Measurements from ENCODE around the gene CYP1A1.
"Not testable (repeated sequence)": the region's sequence is repeated elsewhere in the genome, so short reads cannot be mapped to it uniquely, and the experiment has no call there.

The CYP1A1 gene

GRCh38 chr15:74729372-74729771 is 4.0 kb upstream of the CYP1A1 start:
- not testable (repeated sequence) for H3K27ac Mint-ChIP-seq (ENCODE audit: low read depth); ATAC-seq (replicated peaks; ENCODE audit: extremely low read depth, poor library complexity, severe bottlenecking); H3K4me3 Mint-ChIP-seq; H3K9me3 Mint-ChIP-seq; H3K36me3 Mint-ChIP-seq (ENCODE audit: insufficient read depth); DNase-seq (ENCODE audit: low spot score in 2 of 2)
- Mint-ChIP-seq H3K4me1 (peaks cover 11% of the 10 kb centered on the region), H3K27me3 (peaks cover 58% of the 10 kb centered on the region)

GRCh38 chr15:74728699-74729098 is 3.4 kb upstream of the CYP1A1 start:
- Mint-ChIP-seq H3K27me3 (peaks cover 52% of the 10 kb centered on the region), H3K4me1 (peaks cover 11% of the 10 kb centered on the region)

GRCh38 chr15:74727727-74728126 is 2.4 kb upstream of the CYP1A1 start:
- Mint-ChIP-seq H3K36me3 (ENCODE audit: insufficient read depth) (peaks cover 5% of the 10 kb centered on the region), H3K4me3 (no peak overlapping the region), H3K27ac (ENCODE audit: low read depth) (no peak overlapping the region), H3K4me1 (peaks cover 11% of the 10 kb centered on the region), H3K27me3 (peaks cover 42% of the 10 kb centered on the region), H3K9me3 (no peaks in the 10 kb centered on the region)
- no peak for ATAC-seq (replicated peaks; ENCODE audit: extremely low read depth, poor library complexity, severe bottlenecking)
- DNase-seq (ENCODE audit: low spot score in 2 of 2), result no peak

More at GRCh38 chr15:74728699-74729098, 3.4 kb upstream of the CYP1A1 start:
- DNase-seq (ENCODE audit: low spot score in 2 of 2); H3K9me3 Mint-ChIP-seq; ATAC-seq (replicated peaks; ENCODE audit: extremely low read depth, poor library complexity, severe bottlenecking); H3K27ac Mint-ChIP-seq (ENCODE audit: low read depth); H3K36me3 Mint-ChIP-seq (ENCODE audit: insufficient read depth); H3K4me3 Mint-ChIP-seq: not testable (repeated sequence)

GRCh38 chr15:74726774-74727164 is 1.4 kb upstream of the CYP1A1 start:
- Mint-ChIP-seq H3K27ac (ENCODE audit: low read depth) (no peak overlapping the region), H3K36me3 (ENCODE audit: insufficient read depth) (peaks cover 5% of the 10 kb centered on the region), H3K4me1 (peaks cover 11% of the 10 kb centered on the region), H3K4me3 (peak overlapping the region; percentile 79), H3K9me3 (no peaks in the 10 kb centered on the region), H3K27me3 (peaks cover 36% of the 10 kb centered on the region)
- no peak for ATAC-seq (replicated peaks; ENCODE audit: extremely low read depth, poor library complexity, severe bottlenecking)
- DNase-seq (ENCODE audit: low spot score in 2 of 2), result no peak

GRCh38 chr15:74725845-74726773 is 781 bp upstream of the CYP1A1 start:
- peaks cover 5% of the 10 kb centered on the region for H3K36me3 Mint-ChIP-seq (ENCODE audit: insufficient read depth)
- H3K27ac Mint-ChIP-seq (ENCODE audit: low read depth), result no peak overlapping the region
- peaks cover 30% of the 10 kb centered on the region for H3K27me3 Mint-ChIP-seq
- no peaks in the 10 kb centered on the region for H3K9me3 Mint-ChIP-seq
- peak; percentile 73 for ATAC-seq (replicated peaks; ENCODE audit: extremely low read depth, poor library complexity, severe bottlenecking)
- DNase-seq (ENCODE audit: low spot score in 2 of 2), result peak in 1 of 2 donors; percentile 23
- H3K4me1 Mint-ChIP-seq, result peaks cover 11% of the 10 kb centered on the region
- peak overlapping the region; percentile 79 for H3K4me3 Mint-ChIP-seq

- H3K27ac Mint-ChIP-seq (ENCODE audit: low read depth), result no peak overlapping the region
- ATAC-seq (replicated peaks; ENCODE audit: extremely low read depth, poor library complexity, severe bottlenecking) (no peak), DNase-seq (ENCODE audit: low spot score in 2 of 2) (no peak)
- peaks cover 5% of the 10 kb centered on the region for H3K36me3 Mint-ChIP-seq (ENCODE audit: insufficient read depth)
- H3K4me3 Mint-ChIP-seq, result peak overlapping the region; percentile 79
- peaks cover 16% of the 10 kb centered on the region for H3K27me3 Mint-ChIP-seq
- H3K9me3 Mint-ChIP-seq, result no peaks in the 10 kb centered on the region
- H3K4me1 Mint-ChIP-seq, result peaks cover 11% of the 10 kb centered on the region
Measured at GRCh38 chr15:74724570-74725224, 631 bp downstream of the CYP1A1 start.

GRCh38 chr15:74723754-74724334 is 1.5 kb downstream of the CYP1A1 start:
- Mint-ChIP-seq H3K4me3 (peak overlapping the region; percentile 79), H3K27ac (ENCODE audit: low read depth) (no peak overlapping the region), H3K36me3 (ENCODE audit: insufficient read depth) (peaks cover 5% of the 10 kb centered on the region), H3K4me1 (peaks cover 11% of the 10 kb centered on the region), H3K9me3 (no peaks in the 10 kb centered on the region), H3K27me3 (peaks cover 14% of the 10 kb centered on the region)
- ATAC-seq (replicated peaks; ENCODE audit: extremely low read depth, poor library complexity, severe bottlenecking) (peak; percentile 26), DNase-seq (ENCODE audit: low spot score in 2 of 2) (no peak)

GRCh38 chr15:74723187-74723586 is 2.1 kb downstream of the CYP1A1 start:
- Mint-ChIP-seq H3K9me3 (no peaks in the 10 kb centered on the region), H3K27ac (ENCODE audit: low read depth) (no peak overlapping the region)
- no peak for DNase-seq (ENCODE audit: low spot score in 2 of 2)

GRCh38 chr15:74722591-74722990 is 2.7 kb downstream of the CYP1A1 start:
- no peak overlapping the region for H3K4me3 Mint-ChIP-seq
- H3K36me3 Mint-ChIP-seq (ENCODE audit: insufficient read depth), result peaks cover 5% of the 10 kb centered on the region
- peaks cover 10% of the 10 kb centered on the region for H3K27me3 Mint-ChIP-seq
- peaks cover 11% of the 10 kb centered on the region for H3K4me1 Mint-ChIP-seq
- DNase-seq (ENCODE audit: low spot score in 2 of 2) (no peak), ATAC-seq (replicated peaks; ENCODE audit: extremely low read depth, poor library complexity, severe bottlenecking) (no peak)
- no peak overlapping the region for H3K27ac Mint-ChIP-seq (ENCODE audit: low read depth)
- H3K9me3 Mint-ChIP-seq, result no peaks in the 10 kb centered on the region

More at GRCh38 chr15:74723187-74723586, 2.1 kb downstream of the CYP1A1 start:
- H3K4me1 Mint-ChIP-seq, result peaks cover 11% of the 10 kb centered on the region
- peaks cover 14% of the 10 kb centered on the region for H3K27me3 Mint-ChIP-seq
- ATAC-seq (replicated peaks; ENCODE audit: extremely low read depth, poor library complexity, severe bottlenecking), result no peak
- H3K36me3 Mint-ChIP-seq (ENCODE audit: insufficient read depth), result peaks cover 5% of the 10 kb centered on the region
- no peak overlapping the region for H3K4me3 Mint-ChIP-seq

GRCh38 chr15:74716651-74717050 is 8.7 kb downstream of the CYP1A1 start:
- H3K27ac Mint-ChIP-seq (ENCODE audit: low read depth), result no peak overlapping the region
- H3K9me3 Mint-ChIP-seq, result no peaks in the 10 kb centered on the region
- H3K4me1 Mint-ChIP-seq, result no peaks in the 10 kb centered on the region
- no peak for DNase-seq (ENCODE audit: low spot score in 2 of 2)
- no peak for ATAC-seq (replicated peaks; ENCODE audit: extremely low read depth, poor library complexity, severe bottlenecking)
- H3K36me3 Mint-ChIP-seq (ENCODE audit: insufficient read depth), result no peaks in the 10 kb centered on the region
- H3K4me3 Mint-ChIP-seq, result no peak overlapping the region
- H3K27me3 Mint-ChIP-seq, result no peaks in the 10 kb centered on the region

- no peak for DNase-seq (ENCODE audit: low spot score in 2 of 2)
- no peaks in the 10 kb centered on the region for H3K27me3 Mint-ChIP-seq
- ATAC-seq (replicated peaks; ENCODE audit: extremely low read depth, poor library complexity, severe bottlenecking), result no peak
- H3K36me3 Mint-ChIP-seq (ENCODE audit: insufficient read depth), result no peaks in the 10 kb centered on the region
- no peak overlapping the region for H3K4me3 Mint-ChIP-seq
- H3K4me1 Mint-ChIP-seq, result peaks cover 8% of the 10 kb centered on the region
- no peaks in the 10 kb centered on the region for H3K9me3 Mint-ChIP-seq
- no peak overlapping the region for H3K27ac Mint-ChIP-seq (ENCODE audit: low read depth)
Measured at GRCh38 chr15:74712311-74712710, 13.0 kb downstream of the CYP1A1 start.

GRCh38 chr15:74710319-74711094 is 14.8 kb downstream of the CYP1A1 start:
- H3K4me3 Mint-ChIP-seq, result no peak overlapping the region
- peaks cover 8% of the 10 kb centered on the region for H3K4me1 Mint-ChIP-seq
- H3K36me3 Mint-ChIP-seq (ENCODE audit: insufficient read depth), result no peaks in the 10 kb centered on the region
- peaks cover 10% of the 10 kb centered on the region for H3K27me3 Mint-ChIP-seq
- no peaks in the 10 kb centered on the region for H3K9me3 Mint-ChIP-seq
- DNase-seq (ENCODE audit: low spot score in 2 of 2), result no peak
- H3K27ac Mint-ChIP-seq (ENCODE audit: low read depth), result no peak overlapping the region
- ATAC-seq (replicated peaks; ENCODE audit: extremely low read depth, poor library complexity, severe bottlenecking), result no peak
